Endodermal cell (in vitro differentiated cells): ENCODE data around the gene TEX14. TPM values are rescaled to one million over a fixed set of nuclear protein-coding genes. Genes with fewer than 3 reads are reported as not detected.

Source experiments
- DNase-seq: peaks from one replicate; pipeline ENCODE4 v3.0.0-alpha.2; 2017
- H3K27ac ChIP-seq: 2 replicates; pipeline ENCODE4 v1.5.1; 2013; ENCODE audit warnings: mild to moderate bottlenecking, low read depth, low read length, moderate library complexity
- H3K27me3 ChIP-seq: 2 replicates; pipeline ENCODE4 v1.6.1; 2013; ENCODE audit warnings: mild to moderate bottlenecking, low read length, moderate library complexity; ENCODE audit not compliant: insufficient read depth, control insufficient read depth, poor library complexity, severe bottlenecking
- H3K36me3 ChIP-seq: 2 replicates; pipeline ENCODE4 v1.7.0; 2013; ENCODE audit warnings: mild to moderate bottlenecking, low read length, moderate library complexity; ENCODE audit not compliant: control insufficient read depth, insufficient read depth
- H3K4me1 ChIP-seq: one replicate; pipeline ENCODE4 v1.7.0; 2013; ENCODE audit warnings: low read length; ENCODE audit not compliant: control insufficient read depth, insufficient read depth
- H3K4me3 ChIP-seq: 2 replicates; pipeline ENCODE4 v1.5.1; 2013; ENCODE audit warnings: mild to moderate bottlenecking, low read length, moderate library complexity
- H3K9ac ChIP-seq: 2 replicates; pipeline ENCODE4 v1.6.1; 2013; ENCODE audit warnings: mild to moderate bottlenecking, low read length, moderate library complexity; ENCODE audit not compliant: poor library complexity, severe bottlenecking; ENCODE audit errors: extremely low read depth
- H3K9me3 ChIP-seq: 2 replicates; pipeline ENCODE4 v1.6.1; 2013; ENCODE audit warnings: mild to moderate bottlenecking, low read length, moderate library complexity; ENCODE audit not compliant: control insufficient read depth
- H3K27ac Mint-ChIP-seq: 2 replicates; pipeline ENCODE4 v1.8.0; 2020; ENCODE audit warnings: mixed read lengths
- H3K27me3 Mint-ChIP-seq: 2 replicates; pipeline ENCODE4 v1.8.0; 2021; ENCODE audit warnings: mild to moderate bottlenecking, mixed read lengths; ENCODE audit not compliant: insufficient read depth
- H3K36me3 Mint-ChIP-seq: 2 replicates; pipeline ENCODE4 v1.8.0; 2020; ENCODE audit warnings: low read depth, mixed read lengths
- H3K4me1 Mint-ChIP-seq: 2 replicates; pipeline ENCODE4 v1.8.0; 2020; ENCODE audit warnings: mixed read lengths
- H3K4me3 Mint-ChIP-seq: 2 replicates; pipeline ENCODE4 v1.8.0; 2020; ENCODE audit warnings: mild to moderate bottlenecking, moderate library complexity, mixed read lengths
- H3K9me3 Mint-ChIP-seq: 2 replicates; pipeline ENCODE4 v1.8.0; 2020; ENCODE audit warnings: mild to moderate bottlenecking, mixed read lengths
- WGBS, 2 experiments: methylation state at CpG; one replicate each; pipeline versions ENCODE4 v1.1.5 to v1.1.7; 2013; ENCODE audit warnings: missing lambda C conversion rate in 2 of 2, mixed read lengths in 1 of 2; ENCODE audit not compliant: insufficient coverage in 1 of 2, insufficient read length in 1 of 2; 5-methylcytosine and 5-hydroxymethylcytosine counted together
- total RNA-seq, 2 donors: library from RNA; stranded (reverse); fragmentation: NEBNext Ultra II Directional in 1 of 2; extraction: Animal tissue kit (Norgen Biotek cat#: 25700) in 1 of 2; gene quantifications; 2 replicates in 1 of 2; 3 replicates in 1 of 2; pipeline ENCODE4 v1.2.1, GENCODE V29; 2021
- TF ChIP-seq, protein P1 (sequence below): fragments of 200-600 bp; sonication (generic); conservative IDR thresholded peaks from 2 replicates; pipeline ENCODE4 v1.5.0; 2021; ENCODE audit warnings: antibody characterized with exemption, mild to moderate bottlenecking

Gene TEX14
- total RNA-seq, 2 donors from 2014 or later: 0.09 to 0.18 TPM

DNA sequence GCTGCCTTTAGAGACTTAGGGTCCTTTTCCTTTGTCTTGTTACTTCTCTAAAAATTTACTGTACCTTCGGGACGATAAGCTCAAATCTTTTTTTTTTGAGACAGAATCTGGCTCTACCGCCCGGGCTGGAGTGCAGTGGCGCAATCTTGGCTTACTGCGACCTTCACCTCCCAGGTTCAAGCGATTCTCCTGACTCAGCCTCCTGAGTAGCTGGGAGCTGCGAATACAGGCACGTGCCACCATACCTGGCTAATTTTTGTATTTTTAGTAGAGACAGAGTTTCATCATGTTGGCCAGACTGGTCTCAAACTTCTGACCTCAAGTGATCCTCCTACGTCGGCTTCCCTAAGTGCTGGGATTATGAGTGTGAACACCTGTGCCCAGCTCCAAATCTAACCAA is 7.9 kb upstream of the TEX14 start:
- H3K27me3 Mint-ChIP-seq: no peaks in the 10 kb centered on the region
- no peak overlapping the region for H3K9ac ChIP-seq
- H3K4me1 Mint-ChIP-seq: no peaks in the 10 kb centered on the region
- no peaks in the 10 kb centered on the region for H3K4me1 ChIP-seq
- no peaks in the 10 kb centered on the region for H3K27me3 ChIP-seq
- no peak overlapping the region for H3K27ac ChIP-seq
- peaks cover 5% of the 10 kb centered on the region for H3K9me3 Mint-ChIP-seq
- H3K4me3 Mint-ChIP-seq: no peak overlapping the region
- H3K27ac Mint-ChIP-seq: no peak overlapping the region
- DNase-seq: no peak
- H3K9me3 ChIP-seq: peaks cover 9% of the 10 kb centered on the region
- H3K4me3 ChIP-seq: no peak overlapping the region
- H3K36me3 Mint-ChIP-seq: peaks cover 22% of the 10 kb centered on the region
- WGBS, 2 experiments: 95% methylated on average over 11 of the region's 11 CpGs
- H3K36me3 ChIP-seq: peaks cover 7% of the 10 kb centered on the region
- TF ChIP-seq, protein P1, sequence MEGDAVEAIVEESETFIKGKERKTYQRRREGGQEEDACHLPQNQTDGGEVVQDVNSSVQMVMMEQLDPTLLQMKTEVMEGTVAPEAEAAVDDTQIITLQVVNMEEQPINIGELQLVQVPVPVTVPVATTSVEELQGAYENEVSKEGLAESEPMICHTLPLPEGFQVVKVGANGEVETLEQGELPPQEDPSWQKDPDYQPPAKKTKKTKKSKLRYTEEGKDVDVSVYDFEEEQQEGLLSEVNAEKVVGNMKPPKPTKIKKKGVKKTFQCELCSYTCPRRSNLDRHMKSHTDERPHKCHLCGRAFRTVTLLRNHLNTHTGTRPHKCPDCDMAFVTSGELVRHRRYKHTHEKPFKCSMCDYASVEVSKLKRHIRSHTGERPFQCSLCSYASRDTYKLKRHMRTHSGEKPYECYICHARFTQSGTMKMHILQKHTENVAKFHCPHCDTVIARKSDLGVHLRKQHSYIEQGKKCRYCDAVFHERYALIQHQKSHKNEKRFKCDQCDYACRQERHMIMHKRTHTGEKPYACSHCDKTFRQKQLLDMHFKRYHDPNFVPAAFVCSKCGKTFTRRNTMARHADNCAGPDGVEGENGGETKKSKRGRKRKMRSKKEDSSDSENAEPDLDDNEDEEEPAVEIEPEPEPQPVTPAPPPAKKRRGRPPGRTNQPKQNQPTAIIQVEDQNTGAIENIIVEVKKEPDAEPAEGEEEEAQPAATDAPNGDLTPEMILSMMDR: no peak

DNA sequence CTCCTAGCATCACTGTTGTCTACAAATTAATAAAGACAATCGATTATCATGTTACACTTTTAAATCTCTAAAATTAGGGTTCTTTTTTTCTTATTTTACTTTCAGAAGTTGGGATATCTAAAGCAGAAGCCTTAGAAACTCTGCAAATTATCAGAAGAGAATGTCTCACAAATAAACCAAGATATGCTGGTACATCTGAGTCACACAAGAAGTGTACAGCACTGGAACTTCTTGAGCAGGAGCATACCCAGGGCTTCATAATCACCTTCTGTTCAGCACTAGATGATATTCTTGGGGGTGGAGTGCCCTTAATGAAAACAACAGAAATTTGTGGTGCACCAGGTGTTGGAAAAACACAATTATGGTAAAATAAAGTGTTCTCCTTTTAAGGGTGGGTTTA is 3.0 kb upstream of the TEX14 start:
- Mint-ChIP-seq H3K4me3 (no peak overlapping the region), H3K27ac (no peak overlapping the region), H3K36me3 (peaks cover 16% of the 10 kb centered on the region), H3K27me3 (no peaks in the 10 kb centered on the region), H3K4me1 (peaks cover 12% of the 10 kb centered on the region), H3K9me3 (peaks cover 9% of the 10 kb centered on the region)
- WGBS, 2 experiments: 100% methylated on average over 1 of the region's 1 CpG; no CpG with 5 or more reads in 1 of the 2 experiments
- no peak overlapping the region for H3K27ac ChIP-seq
- H3K27me3 ChIP-seq: no peaks in the 10 kb centered on the region
- peaks cover 9% of the 10 kb centered on the region for H3K9me3 ChIP-seq
- H3K4me3 ChIP-seq: no peak overlapping the region
- TF ChIP-seq, protein P1: no peak
- H3K36me3 ChIP-seq: peaks cover 7% of the 10 kb centered on the region
- H3K9ac ChIP-seq: no peak overlapping the region
- DNase-seq: no peak
- H3K4me1 ChIP-seq: no peaks in the 10 kb centered on the region

DNA sequence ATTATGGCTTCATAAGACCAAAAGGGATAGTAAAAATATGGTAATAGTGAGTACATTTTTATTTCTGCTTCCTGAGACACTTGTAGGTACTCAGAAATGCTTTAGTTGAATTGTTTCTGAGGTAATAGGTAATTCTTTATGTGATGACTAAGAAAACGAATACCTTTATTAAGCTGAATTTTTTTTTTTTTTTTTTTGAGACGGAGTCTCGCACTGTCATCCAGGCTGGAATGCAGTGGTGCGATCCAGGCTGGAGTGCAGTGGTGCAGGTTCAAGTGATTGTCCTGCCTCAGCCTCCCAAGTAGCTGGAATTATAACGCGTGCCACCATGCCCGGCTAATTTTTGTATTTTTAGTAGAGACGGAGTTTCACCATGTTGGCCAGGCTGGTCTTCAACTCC is 2.5 kb upstream of the TEX14 start:
- peaks cover 12% of the 10 kb centered on the region for H3K4me1 Mint-ChIP-seq
- no peaks in the 10 kb centered on the region for H3K27me3 ChIP-seq
- peaks cover 7% of the 10 kb centered on the region for H3K36me3 ChIP-seq
- DNase-seq: no peak
- H3K36me3 Mint-ChIP-seq: peaks cover 11% of the 10 kb centered on the region
- WGBS, 2 experiments: 87 to 96% methylated on average over 5 to 8 of the region's 8 CpGs
- no peak overlapping the region for H3K9ac ChIP-seq
- H3K9me3 ChIP-seq: peaks cover 4% of the 10 kb centered on the region
- no peak overlapping the region for H3K27ac Mint-ChIP-seq
- H3K4me3 Mint-ChIP-seq: no peak overlapping the region
- peaks cover 5% of the 10 kb centered on the region for H3K9me3 Mint-ChIP-seq
- no peaks in the 10 kb centered on the region for H3K27me3 Mint-ChIP-seq
- no peak overlapping the region for H3K4me3 ChIP-seq
- no peaks in the 10 kb centered on the region for H3K4me1 ChIP-seq
- TF ChIP-seq, protein P1: no peak
- no peak overlapping the region for H3K27ac ChIP-seq
